Stimulated activated CD4-positive, alpha-beta T cell treated with anti-CD3 and anti-CD28 coated beads, Interleukin-1b, Interleukin-23, amount 100 ng/mL, for 24 hours (primary cell): Measurements from ENCODE around the gene NOC2L.

ENCODE experiments used
- DNase-seq, 4 experiments: peaks; one replicate each; pipeline ENCODE4 v3.0.0-alpha.2; 2020; ENCODE audit warnings: low read depth in 4 of 4, low spot score in 1 of 4

NOC2L gene

DNA sequence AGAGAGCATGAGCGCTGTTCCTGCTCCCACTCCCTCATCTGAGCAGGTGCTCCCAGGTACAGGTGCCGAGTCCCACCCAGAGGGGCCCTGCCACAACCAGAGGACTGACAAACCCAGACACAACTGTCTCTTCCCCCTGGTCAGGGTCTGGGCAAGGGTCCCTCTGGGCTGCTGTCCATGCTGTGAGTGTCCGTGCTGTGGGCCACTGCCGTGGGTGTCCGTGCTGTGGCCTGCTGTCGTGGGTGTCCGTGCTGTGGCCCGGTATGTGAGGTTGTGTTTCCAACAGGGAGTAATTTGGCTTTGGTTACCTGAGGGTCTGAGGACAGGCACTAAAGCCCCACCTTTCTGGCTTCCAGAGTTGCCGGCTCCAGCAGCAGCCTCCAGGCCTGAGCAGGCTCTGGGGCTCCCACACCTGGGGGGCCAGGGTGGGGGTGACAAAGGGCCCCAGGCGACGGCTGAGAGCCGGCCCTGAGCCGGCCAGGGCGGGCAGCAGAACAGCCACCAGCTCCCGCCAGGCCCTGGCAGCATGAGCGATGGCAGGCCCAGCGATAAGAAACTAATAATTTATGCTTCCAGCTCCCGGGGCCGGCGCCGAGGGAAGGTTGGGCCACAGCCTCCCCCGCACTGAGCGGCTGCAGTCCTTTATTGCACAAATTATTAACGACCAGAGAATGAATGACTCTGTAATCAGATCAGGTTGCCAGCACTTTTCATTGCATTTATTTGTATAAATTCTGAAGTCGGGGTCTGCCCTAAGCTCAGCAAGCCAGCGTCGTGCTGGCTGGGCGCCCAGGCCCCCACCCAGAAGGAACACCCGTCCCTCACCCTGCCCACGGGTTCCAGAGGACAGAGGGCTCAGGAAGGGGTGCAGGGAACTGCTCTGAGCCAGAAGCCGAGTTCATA is 42.6 kb downstream of the NOC2L start:
- DNase-seq: no peak

DNA sequence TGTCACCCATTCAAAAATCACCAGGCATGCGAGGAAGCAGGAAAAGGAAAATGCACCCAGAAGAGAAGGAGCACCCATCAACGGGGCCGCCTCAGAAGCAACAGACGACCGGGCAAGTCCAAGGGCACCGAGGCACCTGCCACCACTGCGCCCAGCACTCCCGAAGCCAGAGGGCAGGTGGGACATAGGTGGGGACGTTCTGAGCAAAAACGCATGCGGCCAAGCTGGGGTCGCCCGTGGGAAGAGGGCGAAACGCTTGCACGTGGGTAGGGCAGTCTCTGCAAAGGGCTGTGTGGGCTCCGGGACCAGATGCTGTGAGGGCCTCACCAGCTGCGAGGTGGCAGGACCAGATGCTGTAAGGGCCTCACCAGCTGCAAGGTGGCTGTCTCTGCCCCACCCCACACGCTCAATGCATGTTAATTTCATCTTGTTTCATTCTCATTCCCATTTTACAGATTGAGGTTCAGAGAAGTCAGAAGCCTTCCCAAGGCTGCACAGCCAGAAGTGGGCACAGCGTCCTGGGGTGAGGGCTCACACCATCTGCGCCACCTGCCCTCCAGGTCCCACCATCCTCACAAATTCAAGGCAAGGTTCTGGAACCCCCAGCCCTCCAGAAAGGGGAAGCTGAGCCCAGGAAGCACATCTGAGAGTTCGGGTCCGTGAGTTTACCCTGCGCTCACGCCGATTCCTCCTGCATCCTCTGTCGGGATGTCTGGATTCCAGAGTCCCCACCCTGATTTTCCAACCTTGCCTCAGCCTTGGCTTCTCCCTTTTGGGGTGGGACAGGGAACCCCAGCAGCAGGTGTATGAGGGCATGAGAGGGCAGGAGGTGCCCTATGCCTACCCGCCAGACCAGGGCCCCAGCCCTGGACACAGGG is 43.5 kb downstream of the NOC2L start:
- no peak for DNase-seq

GRCh38 chr1:914891-915280 is 44.2 kb downstream of the NOC2L start:
- no peak for DNase-seq

GRCh38 chr1:914131-914890 is 44.7 kb downstream of the NOC2L start:
- DNase-seq: no peak

GRCh38 chr1:913491-914130 is 45.4 kb downstream of the NOC2L start:
- DNase-seq: no peak

DNA sequence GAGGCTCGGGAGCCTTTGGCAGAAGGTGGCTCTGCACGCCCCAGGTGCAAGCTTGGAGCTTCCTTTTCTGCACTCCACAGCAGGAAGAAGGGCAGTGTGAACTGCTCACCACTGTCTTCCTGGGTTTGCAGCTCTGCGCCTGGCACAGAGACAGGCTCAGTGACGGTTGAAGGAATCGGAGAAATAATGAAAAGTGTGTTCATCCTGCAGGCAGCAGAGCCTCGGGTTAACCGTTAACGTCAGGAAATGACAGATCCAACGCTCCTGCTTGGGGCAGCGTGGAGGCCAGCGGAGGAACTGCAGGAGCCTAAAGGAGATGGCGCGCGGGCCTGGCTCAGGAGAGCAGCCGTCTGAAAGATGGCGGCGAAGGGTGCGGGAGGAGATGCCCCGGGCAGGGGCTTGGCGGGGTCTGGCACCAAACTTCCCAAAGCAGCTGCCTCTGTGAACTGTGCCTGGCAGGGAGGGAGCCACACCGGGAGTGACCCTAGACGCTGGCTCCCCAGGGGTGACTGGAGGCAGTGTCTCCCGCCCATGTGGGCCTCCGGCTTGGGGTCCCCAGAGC is 46.2 kb downstream of the NOC2L start:
- DNase-seq: no peak

DNA sequence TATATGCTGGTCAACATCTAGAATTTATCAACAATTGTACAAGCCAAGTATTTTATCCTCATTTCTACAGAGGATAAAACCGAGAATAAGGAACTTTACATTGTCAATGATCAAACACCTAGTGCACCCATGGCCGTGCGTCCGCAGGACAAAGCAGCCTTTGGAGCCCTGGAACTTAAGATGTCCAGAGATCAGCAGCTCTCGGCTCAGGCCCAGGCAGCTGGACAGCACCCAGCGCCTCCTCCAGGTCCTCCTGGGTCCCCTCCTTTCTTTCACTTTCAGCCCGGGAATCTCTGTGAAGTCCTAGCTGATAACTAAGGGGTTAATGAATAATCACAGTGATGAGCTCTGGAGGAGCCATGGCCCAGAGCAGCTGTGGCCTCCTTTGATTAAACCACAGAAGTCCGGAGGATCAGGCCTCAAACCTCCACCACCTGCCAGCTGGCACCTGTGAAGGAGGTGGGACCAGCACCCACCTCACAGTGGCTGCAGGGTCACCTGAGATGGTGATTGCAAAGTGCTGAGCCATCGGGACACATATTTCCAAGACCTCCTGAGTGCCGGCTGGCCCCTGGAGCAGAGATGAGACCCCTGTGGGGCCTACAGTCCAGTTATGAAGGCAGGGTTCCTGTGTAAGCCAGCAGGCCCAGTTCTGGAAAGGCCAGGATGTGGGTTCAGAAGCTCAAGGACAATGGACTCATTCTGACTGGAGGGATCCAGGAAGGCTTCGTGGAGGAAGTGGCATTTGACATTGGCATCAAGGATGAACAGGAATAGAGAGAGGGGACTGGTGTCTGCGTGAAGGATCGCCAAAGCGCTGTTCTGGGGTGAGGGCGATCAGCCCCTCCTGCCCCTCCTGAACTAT is 46.9 kb downstream of the NOC2L start:
- DNase-seq: no peak

- no peak for DNase-seq
These were observed 48.0 kb downstream of the NOC2L start for GRCh38 chr1:910881-911721.

- DNase-seq: no peak
These were observed 48.7 kb downstream of the NOC2L start for GRCh38 chr1:910311-910880.

GRCh38 chr1:909861-910310 is 49.2 kb downstream of the NOC2L start:
- DNase-seq: no peak

DNA sequence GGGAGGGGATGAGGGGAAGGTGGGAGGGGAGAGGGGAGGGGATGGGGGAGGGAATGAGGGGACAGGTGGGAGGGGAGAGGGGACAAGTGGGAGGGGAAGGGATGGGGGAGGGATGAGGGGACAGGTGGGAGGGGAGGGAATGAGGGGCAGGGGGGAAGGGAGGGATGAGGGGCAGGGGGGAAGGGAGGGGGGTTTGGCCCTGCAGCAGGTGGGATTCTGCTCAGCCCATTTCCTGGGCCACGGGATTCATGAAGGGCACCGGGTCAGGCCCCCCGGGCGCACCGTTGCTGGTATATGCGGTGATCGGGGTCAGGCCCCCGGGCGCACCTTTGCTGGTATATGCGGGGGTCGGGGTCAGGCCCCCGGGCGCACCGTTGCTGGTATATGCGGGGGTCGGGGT is 50.4 kb downstream of the NOC2L start:
- no peak for DNase-seq

GRCh38 chr1:907611-908451 is 51.2 kb downstream of the NOC2L start:
- DNase-seq: no peak

DNA sequence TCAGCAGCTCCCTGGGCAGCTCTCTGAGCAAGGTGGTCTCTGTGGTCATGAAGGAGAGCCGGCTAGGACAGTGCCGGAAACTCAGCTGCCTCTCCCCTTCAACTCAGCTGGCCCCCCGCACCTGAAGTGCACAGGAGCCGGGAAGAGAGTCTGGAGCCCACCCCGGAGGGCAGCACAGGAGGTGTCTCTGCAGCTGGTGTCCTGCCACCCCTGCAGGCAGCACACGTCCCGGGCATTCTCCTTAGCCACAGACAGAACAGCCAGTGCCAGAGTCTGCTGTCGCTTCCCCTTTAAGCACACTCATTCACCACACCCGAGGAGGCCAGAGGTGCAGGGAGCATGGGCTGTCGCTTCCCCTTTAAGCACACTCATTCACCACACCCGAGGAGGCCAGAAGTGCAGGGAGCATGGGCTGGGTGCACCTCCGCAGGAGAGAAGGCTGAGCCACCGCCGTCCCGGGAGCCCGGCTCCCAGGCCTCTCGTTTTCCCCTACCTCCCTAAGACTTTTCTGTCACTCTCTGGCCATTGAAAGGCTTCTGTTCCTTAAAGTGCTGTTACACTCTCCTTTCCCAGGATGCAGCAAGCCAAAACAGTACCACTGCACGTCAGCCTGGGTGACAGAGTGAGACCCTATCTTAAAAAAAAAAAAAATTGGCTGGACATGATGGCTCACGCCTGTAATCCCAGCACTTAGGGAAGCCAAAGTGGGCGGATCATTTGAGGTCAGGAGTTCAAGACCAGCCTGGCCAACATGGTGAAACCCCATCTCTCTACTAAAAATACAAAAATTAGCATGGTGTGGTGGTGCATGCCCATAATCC is 52.2 kb downstream of the NOC2L start:
- no peak for DNase-seq

GRCh38 chr1:905811-906599 is 53.1 kb downstream of the NOC2L start:
- DNase-seq: no peak

GRCh38 chr1:905071-905749 is 53.8 kb downstream of the NOC2L start:
- no peak for DNase-seq
